K562 (cell line): ENCODE results near the gene CPSF2. TPM values are rescaled to one million over a fixed set of nuclear protein-coding genes. Genes with fewer than 3 reads are reported as not detected.

Experiments
- BRF2 ChIP-seq: IDR thresholded peaks from 3 replicates; pipeline ENCODE4 v1.6.1; 2011; ENCODE audit warnings: borderline replicate concordance, mild to moderate bottlenecking; ENCODE audit not compliant: insufficient read length, insufficient read depth
- CBFA2T2 ChIP-seq: fragments of 450-650 bp; conservative IDR thresholded peaks from 2 replicates; pipeline ENCODE4 v1.6.1; 2017; ENCODE audit warnings: mild to moderate bottlenecking
- CEBPZ ChIP-seq: fragments of 150-350 bp; IDR thresholded peaks from 2 replicates; pipeline ENCODE4 v1.6.1; 2014; ENCODE audit warnings: low read depth, mild to moderate bottlenecking, low read length, borderline replicate concordance
- DACH1 ChIP-seq: fragments of 450-650 bp; IDR thresholded peaks from 2 replicates; pipeline ENCODE4 v1.6.1; 2018; ENCODE audit not compliant: partially characterized antibody
- NFATC3 ChIP-seq: fragments of 450-650 bp; IDR thresholded peaks from 2 replicates; pipeline ENCODE4 v1.6.1; 2017; ENCODE audit warnings: mild to moderate bottlenecking
- POLR2AphosphoS5 ChIP-seq: IDR thresholded peaks from 2 replicates; pipeline ENCODE4 v1.6.1; 2011; ENCODE audit warnings: mild to moderate bottlenecking, low read depth, low read length, moderate library complexity; ENCODE audit not compliant: control insufficient read depth, insufficient read depth
- POLR3G ChIP-seq: IDR thresholded peaks from 2 replicates; pipeline ENCODE4 v1.6.1; 2011; ENCODE audit not compliant: insufficient read length, insufficient replicate concordance; ENCODE audit errors: extremely low read depth
- ZBED1 ChIP-seq: IDR thresholded peaks from 2 replicates; pipeline ENCODE4 v1.6.1; 2014
- ZNF224 ChIP-seq: sonication (generic); formaldehyde crosslinking; IDR thresholded peaks from 2 replicates; pipeline ENCODE4 v1.8.0; 2022; ENCODE audit warnings: mild to moderate bottlenecking, missing genetic modification reagents
- ZNF518B ChIP-seq: fragments of 250-450 bp; sonication (Bioruptor Pico); IDR thresholded peaks from 2 replicates; pipeline ENCODE4 v1.5.0; 2021; ENCODE audit warnings: mild to moderate bottlenecking, moderate library complexity
- ZNF561 ChIP-seq: fragments of 450-650 bp; formaldehyde crosslinking; conservative IDR thresholded peaks from 2 replicates; pipeline ENCODE4 v1.4.0; 2020; ENCODE audit warnings: mild to moderate bottlenecking, moderate library complexity
- ZNF609 ChIP-seq: sonication (generic); formaldehyde crosslinking; IDR thresholded peaks from 2 replicates; pipeline ENCODE4 v1.8.1; 2023; ENCODE audit warnings: missing genetic modification reagents, mild to moderate bottlenecking, borderline replicate concordance
- ZNF778 ChIP-seq: fragments of 450-650 bp; formaldehyde crosslinking; IDR thresholded peaks from 2 replicates; pipeline ENCODE4 v1.4.0; 2020; ENCODE audit warnings: mild to moderate bottlenecking, moderate library complexity
- polyA plus RNA-seq, 8 experiments: library from polyadenylated mRNA; depleted of rRNA in 4 of 8; stranded (reverse) in 5 of 8; unstranded in 3 of 8; fragments of >200 nt; fragmentation: Nextera tagmentation in 2 of 8; fragmentation: Illumina TruSeq in 1 of 8; extraction: Ambion mirVana in 2 of 8; extraction: Trizol in 1 of 8; gene quantifications; 2 replicates each; pipeline versions ENCODE4 v1.2.1 to v1.2.3, GENCODE V29; 2011 to 2014; ENCODE audit warnings: inconsistent platforms in 1 of 8, missing spikeins in 1 of 8
- total RNA-seq, 7 experiments: library from RNA; depleted of rRNA in 6 of 7; stranded (reverse); fragments of >200 nt in 6 of 7; fragmentation: Illumina TruSeq in 2 of 7; extraction: Trizol in 2 of 7; gene quantifications; 2 replicates each; pipeline versions ENCODE4 v1.2.1 to v1.2.3, GENCODE V29; 2011 to 2021; ENCODE audit warnings: low replicate concordance in 1 of 7

Gene CPSF2
- total and polyA plus RNA-seq, 9 of the 15 experiments (the other 6 are each of a cell fraction or from before 2014, with no cell fraction given): 20.8 to 71.3 (median 49.0) TPM

GRCh38 chr14:92121670-92122350 is at the start of gene CPSF2, which contains the start of gene NDUFB1 (continued):
- TF ChIP-seq ZNF609 (CRISPR knock-in tag) (no peak), BRF2 (no peak), CBFA2T2 (no peak), POLR2AphosphoS5 (peak; percentile 84), DACH1 (no peak), ZBED1 (no peak), CEBPZ (no peak), NFATC3 (no peak), ZNF224 (CRISPR knock-in tag) (no peak), ZNF518B (no peak), ZNF561 (CRISPR knock-in tag) (no peak), POLR3G (no peak), ZNF778 (CRISPR knock-in tag) (no peak)
